ENCODE measurements around the gene ST3GAL2. TPM values are rescaled to one million over a fixed set of nuclear protein-coding genes. Genes with fewer than 3 reads are reported as not detected.
"Not testable (repeated sequence)": the region's sequence is repeated elsewhere in the genome, so short reads cannot be mapped to it uniquely, and the experiment has no call there.

ST3GAL2 gene
- total and polyA plus RNA-seq, 2 donors (not counting 1 experiment from before 2014, with no cell fraction given): 18.2 to 71.3 TPM

GRCh38 chr16:70370145-70370544 is 68.8 kb downstream of the ST3GAL2 start:
- H2AFZ ChIP-seq (ENCODE audit: insufficient read depth, low read depth, low read length, poor library complexity, severe bottlenecking); H3K4me1 ChIP-seq (ENCODE audit: control insufficient read depth in 2 of 2, insufficient read depth in 2 of 2, low read length in 2 of 2); H3K79me2 ChIP-seq (ENCODE audit: control insufficient read depth, insufficient read depth, low read length); H3K9me3 ChIP-seq (ENCODE audit: control extremely low read depth in 1 of 3, control insufficient read depth in 2 of 3, insufficient read depth in 1 of 3, low read length in 2 of 3); H3K27ac ChIP-seq (ENCODE audit: low read length in 2 of 2); H3K4me3 Mint-ChIP-seq; H3K9ac ChIP-seq (ENCODE audit: low read length); POLR2A ChIA-PET; H3K27me3 Mint-ChIP-seq; H3K4me3 ChIP-seq (ENCODE audit: control extremely low read depth in 1 of 5, extremely low read depth in 1 of 5, insufficient read depth in 1 of 5, low read depth in 2 of 5, low read length in 4 of 5); H3K4me1 Mint-ChIP-seq; H3K9me3 Mint-ChIP-seq (ENCODE audit: insufficient read depth); H4K20me1 ChIP-seq (ENCODE audit: control insufficient read depth, insufficient read depth, low read length, poor library complexity, severe bottlenecking); H3K4me2 ChIP-seq (replicated peaks; ENCODE audit: low read depth, low read length, poor library complexity, severe bottlenecking); H3K27me3 ChIP-seq (replicated peaks in 1 of 4; ENCODE audit: control extremely low read depth in 1 of 4, control insufficient read depth in 3 of 4, insufficient read depth in 4 of 4, low read length in 3 of 4); intact Hi-C loops (cut with micrococcal nuclease): not testable (repeated sequence)
- WGBS (ENCODE audit: insufficient coverage): 75% methylated on average over 9 of the region's 10 CpGs
- ATAC-seq (ENCODE audit: low read depth) (peak; percentile 60), DNase-seq (peak; percentile 50)
- peak overlapping the region; percentile 28 for H3K27ac Mint-ChIP-seq
- peak; percentile 68 for TF ChIP-seq CTCF (IDR thresholded peaks at IDR 0.05)
- peaks cover 8 to 69% of the 10 kb centered on the region in 2 experiments for H3K36me3 ChIP-seq (replicated peaks in 1 of 2; ENCODE audit: control extremely low read depth in 1 of 2, control insufficient read depth in 1 of 2, extremely low read depth in 1 of 2, insufficient read depth in 2 of 2, low read length in 1 of 2)
- CTCF ChIA-PET: interaction anchor here (0.8 to 2.4 kb wide), 18 partner anchors 9 to 284 kb away, joined by 3 to 12 read pairs (median 5); partner anchors contain the start of gene FCSK

- no peak overlapping the region for H3K27ac ChIP-seq (ENCODE audit: low read length in 2 of 2)
- 79% methylated on average over 4 of the region's 5 CpGs for whole genome bisulfite sequencing (ENCODE audit: insufficient coverage)
- H3K4me3 ChIP-seq (ENCODE audit: control extremely low read depth in 1 of 5, extremely low read depth in 1 of 5, insufficient read depth in 1 of 5, low read depth in 2 of 5, low read length in 4 of 5): no peak overlapping the region
- no peak for TF ChIP-seq EZH2 (IDR thresholded peaks at IDR 0.05; ENCODE audit: borderline replicate concordance, insufficient read depth, low read depth, low read length, poor library complexity, severe bottlenecking)
- TF ChIP-seq CTCF (IDR thresholded peaks at IDR 0.05): no peak
- no peaks in the 10 kb centered on the region for H4K20me1 ChIP-seq (ENCODE audit: control insufficient read depth, insufficient read depth, low read length, poor library complexity, severe bottlenecking)
- ChIA-PET CTCF (interaction anchor here (1.3 kb wide), 1 partner anchor 290 kb away, joined by 3 read pairs; no protein-coding TSS in a partner anchor), POLR2A (no interaction called here)
- Mint-ChIP-seq H3K27me3 (no peaks in the 10 kb centered on the region), H3K9me3 (ENCODE audit: insufficient read depth) (no peaks in the 10 kb centered on the region), H3K27ac (no peak overlapping the region), H3K4me1 (no peaks in the 10 kb centered on the region), H3K4me3 (no peak overlapping the region)
- H3K4me2 ChIP-seq (replicated peaks; ENCODE audit: low read depth, low read length, poor library complexity, severe bottlenecking): no peak overlapping the region
- H3K36me3 ChIP-seq (replicated peaks in 1 of 2; ENCODE audit: control extremely low read depth in 1 of 2, control insufficient read depth in 1 of 2, extremely low read depth in 1 of 2, insufficient read depth in 2 of 2, low read length in 1 of 2): peaks cover 12 to 78% of the 10 kb centered on the region in 2 experiments
- intact Hi-C loops (cut with micrococcal nuclease): no loop called here
- H3K9ac ChIP-seq (ENCODE audit: low read length): no peak overlapping the region
- H3K4me1 ChIP-seq (ENCODE audit: control insufficient read depth in 2 of 2, insufficient read depth in 2 of 2, low read length in 2 of 2): no peaks in the 10 kb centered on the region
- H2AFZ ChIP-seq (ENCODE audit: insufficient read depth, low read depth, low read length, poor library complexity, severe bottlenecking): no peak overlapping the region
- H3K27me3 ChIP-seq (replicated peaks in 1 of 4; ENCODE audit: control extremely low read depth in 1 of 4, control insufficient read depth in 3 of 4, insufficient read depth in 4 of 4, low read length in 3 of 4): no peaks in the 10 kb centered on the region
- H3K79me2 ChIP-seq (ENCODE audit: control insufficient read depth, insufficient read depth, low read length): no peaks in the 10 kb centered on the region
- no peaks in the 10 kb centered on the region for H3K9me3 ChIP-seq (ENCODE audit: control extremely low read depth in 1 of 3, control insufficient read depth in 2 of 3, insufficient read depth in 1 of 3, low read length in 2 of 3)
- ATAC-seq (ENCODE audit: low read depth) (no peak), DNase-seq (no peak)
These were observed 74.5 kb downstream of the ST3GAL2 start for GRCh38 chr16:70364399-70364798.

Data from B cell (primary cell).